Measurements from ENCODE around the gene SNX27.

DNA sequence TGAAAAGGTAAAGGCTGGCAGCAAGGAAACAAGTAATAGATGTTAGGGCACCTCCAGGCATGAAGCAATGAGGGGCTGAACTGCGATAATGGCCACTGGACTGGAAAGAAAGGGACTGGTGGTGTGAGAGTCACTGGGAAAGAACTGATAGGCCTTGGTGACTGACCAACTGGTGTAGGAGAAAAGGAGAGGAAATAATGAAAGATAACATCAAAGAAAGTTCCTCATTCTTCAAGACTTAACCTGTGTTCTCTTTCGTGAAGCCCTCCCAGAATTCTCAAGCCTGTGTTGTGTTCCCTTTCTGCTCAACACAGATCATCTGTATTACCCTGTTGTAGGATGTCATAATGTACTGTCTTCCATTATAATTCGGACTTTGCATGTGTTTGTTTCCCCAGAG lies 20.9 kb upstream of the SNX27 start:
- TF ChIP-seq GATA2 (IDR thresholded peaks at IDR 0.05; ENCODE audit: low read depth, low read length) (no peak), GATA3 (IDR thresholded peaks at IDR 0.05; ENCODE audit: low read depth, low read length) (no peak)
